Measurements from ENCODE around the gene PCDH17. TPM values are rescaled to one million over a fixed set of nuclear protein-coding genes. Genes with fewer than 3 reads are reported as not detected.

PCDH17 gene
- total RNA-seq, 1 donor from 2014 or later: 2.2 TPM

DNA sequence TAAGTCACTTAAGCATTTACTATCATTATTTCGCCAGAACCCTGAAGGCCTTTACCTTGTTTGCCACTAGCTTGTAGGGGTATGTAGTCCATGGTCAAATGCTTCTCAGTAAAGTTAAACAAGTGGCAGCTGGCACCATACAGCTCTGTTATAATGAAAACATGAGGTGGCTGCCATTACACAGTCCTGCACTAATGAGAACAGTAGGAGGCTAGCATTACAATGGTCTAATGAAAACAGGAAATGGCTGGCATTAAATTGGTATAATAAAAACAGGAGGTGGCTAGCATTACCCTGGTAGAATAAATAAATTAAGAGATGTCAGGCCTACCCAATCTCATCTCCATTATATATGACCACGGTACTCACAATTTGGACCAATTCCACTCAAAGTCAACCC, 107.5 kb downstream of the PCDH17 start:
- no peak for DNase-seq

DNA sequence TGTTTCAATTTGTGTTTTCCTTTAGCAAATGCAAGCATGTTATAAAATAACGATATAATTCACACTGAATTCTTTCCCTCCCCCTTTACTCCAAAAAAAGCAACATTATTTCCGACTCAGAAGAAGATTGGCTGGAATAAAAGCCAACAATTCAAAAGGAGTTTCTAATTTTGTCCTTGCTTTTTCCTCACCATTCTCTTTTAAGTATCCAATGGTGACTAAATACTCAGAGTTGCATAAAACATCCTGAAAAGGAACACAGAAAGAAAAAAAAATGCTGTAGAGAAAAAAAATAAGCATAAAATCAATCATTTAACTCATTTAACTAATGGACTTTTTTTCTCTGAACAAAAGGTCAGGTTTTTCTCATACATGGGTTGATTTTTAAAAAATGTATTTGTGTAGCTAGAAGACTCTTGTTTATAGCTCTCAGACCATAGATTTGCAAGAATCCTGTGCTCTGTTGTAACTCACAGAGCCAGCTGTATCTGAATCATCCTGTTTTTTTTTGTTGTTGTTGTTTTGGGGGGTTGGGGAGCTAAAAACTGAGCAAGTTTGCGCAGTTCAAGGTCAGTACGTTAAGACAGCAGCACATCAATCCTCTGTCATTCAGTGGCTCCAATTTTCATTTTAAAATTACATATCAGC, 108.1 kb downstream of the PCDH17 start:
- no peak for DNase-seq

DNA sequence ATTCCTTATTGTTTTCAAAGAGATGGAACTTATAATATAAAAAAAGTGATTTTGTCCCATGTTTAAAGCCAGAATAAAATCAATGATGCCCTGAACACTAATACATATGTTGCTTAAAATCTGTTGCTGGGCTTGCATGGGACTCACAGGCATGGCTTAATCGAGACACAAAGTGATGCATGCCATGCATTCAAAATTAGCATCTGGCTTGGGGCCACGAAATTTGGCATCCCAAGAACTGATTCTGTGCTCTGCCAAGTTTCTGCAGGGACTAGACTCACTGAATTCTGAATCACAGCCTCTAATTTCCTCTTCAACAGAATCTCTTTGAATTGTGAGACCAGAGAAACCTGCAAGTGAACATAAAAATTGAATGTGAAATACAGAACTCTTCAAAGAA, 109.2 kb downstream of the PCDH17 start:
- no peak for DNase-seq

DNA sequence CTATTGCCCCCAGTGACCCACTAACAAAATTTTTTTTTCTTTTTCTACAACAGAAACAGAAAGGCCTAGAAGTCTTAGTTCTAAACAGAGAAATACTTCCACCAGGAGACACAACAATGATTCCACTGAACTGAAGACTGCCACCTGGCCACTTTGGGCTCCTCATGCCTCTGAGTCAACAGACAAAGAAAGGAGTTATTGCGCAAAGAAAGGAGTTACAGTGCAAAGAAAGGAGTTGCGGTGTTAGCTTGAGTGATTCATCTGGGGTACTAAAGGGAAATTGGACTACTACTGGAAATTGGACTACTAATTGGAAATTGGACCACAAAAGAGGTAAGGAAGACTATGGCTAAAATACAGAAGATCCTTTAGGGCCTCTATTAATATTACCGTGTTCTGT, 116.6 kb downstream of the PCDH17 start:
- no peak for DNase-seq

DNA sequence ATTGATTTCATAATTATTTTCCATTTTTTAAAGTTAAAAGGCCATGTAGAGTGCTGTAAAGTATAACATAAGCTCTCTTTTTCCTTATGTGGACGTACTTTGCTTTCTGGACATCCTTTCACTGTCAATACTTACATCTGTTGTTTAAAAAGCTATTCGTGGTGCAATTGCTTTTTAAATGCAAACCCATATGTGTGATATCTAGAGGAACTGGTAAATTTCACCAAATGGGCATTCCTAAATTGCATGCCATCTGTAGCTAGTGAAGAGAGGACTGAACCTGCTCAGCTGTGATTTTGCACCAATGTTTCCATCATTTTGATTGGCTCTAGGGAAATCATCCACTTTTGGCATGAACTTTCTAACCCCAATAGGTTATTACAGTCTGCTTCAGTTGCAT, 129.4 kb downstream of the PCDH17 start:
- DNase-seq: no peak

DNA sequence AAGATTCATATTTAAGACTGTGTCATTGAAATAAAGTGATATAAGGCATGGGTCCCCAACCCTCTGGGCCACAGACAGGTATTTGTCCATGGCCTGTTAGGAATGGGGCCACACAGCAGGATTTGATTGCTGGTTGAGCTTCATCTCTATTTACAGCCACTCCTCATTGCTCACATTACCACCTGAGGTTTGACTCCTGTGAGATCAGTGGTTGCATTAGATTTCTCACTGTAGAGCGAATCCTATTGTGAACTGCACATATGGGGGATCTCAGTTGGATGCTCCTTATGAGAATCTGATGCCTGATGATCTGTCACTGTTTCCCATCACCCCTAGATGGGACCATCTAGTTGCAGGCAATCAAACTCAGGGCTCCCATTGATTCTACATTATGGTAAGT, 132.1 kb downstream of the PCDH17 start:
- DNase-seq: no peak

Measured in dermis blood vessel endothelial cell (primary cell).